NCI-H187 (cell line): Measurements from ENCODE around the gene ARID3B.

Source experiments
- DNase-seq, 2 experiments: peaks; one replicate each; lab custom pipeline; 2025; lab: John Stamatoyannopoulos, UW

ARID3B gene

DNA sequence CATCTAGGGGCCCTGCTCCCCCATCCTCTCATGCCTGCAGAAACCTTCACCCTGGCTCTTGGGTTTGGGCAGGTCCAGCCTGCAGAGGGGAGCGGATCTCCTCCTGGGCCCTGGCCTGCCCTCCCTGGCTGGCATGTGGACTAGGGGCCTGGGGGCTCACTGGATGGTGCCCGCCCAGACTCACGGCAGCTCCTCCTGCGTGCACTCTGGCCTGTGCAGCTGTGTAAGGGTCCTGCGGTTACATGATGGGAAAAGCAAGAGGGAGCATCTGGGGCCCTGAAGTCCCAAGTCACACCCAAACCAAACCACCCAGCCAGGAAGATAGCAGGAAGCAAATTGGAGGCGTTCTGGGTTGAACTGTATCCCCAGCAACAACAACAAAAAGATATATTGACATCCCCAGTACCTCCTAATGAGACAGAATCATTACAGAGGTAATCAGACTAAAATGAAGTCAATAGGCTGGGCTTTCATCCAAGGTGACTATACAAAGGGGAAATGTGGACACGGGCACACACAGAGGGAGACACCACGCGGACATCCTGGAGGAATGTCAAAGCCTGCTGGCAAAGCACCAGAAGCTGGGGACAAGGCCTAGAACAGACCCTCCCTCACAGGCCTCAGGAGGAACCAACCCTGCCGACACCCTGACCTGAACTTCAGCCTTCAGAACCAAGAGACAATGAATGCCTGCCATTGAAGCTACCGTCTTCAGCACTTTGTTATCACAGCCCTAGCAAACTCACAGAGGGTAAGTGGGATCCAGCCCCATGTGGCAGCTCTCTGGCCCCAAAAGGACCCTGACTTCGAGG, 64.2 kb downstream of the ARID3B start:
- no peak for DNase-seq

DNA sequence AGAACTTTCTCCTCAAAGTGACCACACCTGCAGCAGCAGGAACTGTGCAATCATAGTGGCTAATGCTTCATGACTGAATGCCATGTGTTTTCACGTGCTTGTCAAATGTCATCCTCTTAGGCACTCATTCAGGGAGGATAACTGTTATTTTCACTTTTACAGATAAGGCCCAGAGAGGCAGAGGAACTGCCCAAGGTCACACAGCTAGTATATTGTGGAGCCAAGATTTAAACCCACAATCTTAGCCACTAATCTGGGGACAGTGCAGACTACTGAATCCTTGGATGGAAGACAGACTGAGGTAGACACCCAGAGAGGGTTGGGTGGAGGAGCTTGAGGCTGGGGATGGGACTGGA, 64.8 kb downstream of the ARID3B start:
- DNase-seq, result no peak

GRCh38 chr15:74608786-74609185, 67.8 kb downstream of the ARID3B start:
- no peak for DNase-seq

DNA sequence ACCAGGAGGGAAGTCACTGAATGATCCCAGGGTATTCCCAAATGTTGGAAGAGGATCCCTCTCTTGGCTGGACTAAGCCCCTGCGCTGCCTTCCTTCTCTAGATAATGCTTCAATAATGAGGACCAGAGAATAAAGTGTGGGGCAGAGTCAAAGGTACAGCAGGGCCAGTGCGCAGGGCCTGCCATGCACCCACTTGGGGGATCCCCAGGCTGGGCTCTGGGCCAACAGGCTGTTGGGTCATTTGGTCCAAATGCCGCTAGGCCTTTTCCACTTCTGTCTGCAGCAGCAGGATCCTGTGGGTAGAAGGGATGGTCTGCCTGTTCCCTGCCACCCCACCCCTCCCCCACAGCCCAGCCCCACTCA, 68.9 kb downstream of the ARID3B start:
- no peak for DNase-seq

GRCh38 chr15:74610302-74610951, 69.4 kb downstream of the ARID3B start:
- DNase-seq, result no peak

DNA sequence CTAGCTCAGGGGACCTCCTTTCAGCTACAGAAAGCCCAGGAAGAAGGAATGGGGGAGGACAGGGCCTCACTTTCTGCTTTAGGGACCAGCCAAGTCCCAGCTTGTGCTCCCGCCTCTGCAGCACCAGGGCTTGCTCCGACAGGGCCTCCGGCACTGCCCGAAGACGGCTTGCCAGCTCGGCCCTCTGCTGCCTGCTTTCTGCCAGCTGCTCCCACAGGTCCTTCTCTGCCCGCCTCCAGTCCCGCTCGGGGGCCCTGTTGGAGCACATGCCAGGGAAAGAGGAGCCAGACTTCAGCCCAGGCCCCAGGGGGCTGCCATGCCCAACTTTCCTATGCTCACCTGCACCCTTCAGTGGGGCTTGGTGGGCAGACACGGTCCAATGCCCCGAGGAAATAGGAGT, 70.3 kb downstream of the ARID3B start:
- no peak for DNase-seq

- no peak for DNase-seq
These were observed 70.8 kb downstream of the ARID3B start for GRCh38 chr15:74611834-74612233.

DNA sequence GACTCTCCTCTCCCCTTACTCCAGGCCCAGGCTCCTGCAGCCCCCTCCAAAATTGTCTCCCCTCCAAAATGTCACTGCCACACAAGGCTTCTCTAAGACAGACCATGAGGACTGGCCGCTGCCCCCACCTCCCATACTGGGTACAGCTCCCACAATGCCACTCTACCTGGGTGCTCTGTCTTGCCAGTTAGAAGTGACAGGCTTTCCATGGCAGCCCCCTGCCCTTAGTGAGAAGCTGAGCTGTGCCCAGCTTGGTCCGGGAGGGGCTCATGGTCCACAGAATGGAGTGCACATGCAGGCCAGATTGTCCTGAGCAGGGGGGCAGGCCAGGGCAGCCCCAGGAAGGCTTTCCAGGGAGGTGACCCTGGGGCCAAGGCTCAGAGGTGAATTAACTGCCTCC, 71.7 kb downstream of the ARID3B start:
- DNase-seq, result no peak

DNA sequence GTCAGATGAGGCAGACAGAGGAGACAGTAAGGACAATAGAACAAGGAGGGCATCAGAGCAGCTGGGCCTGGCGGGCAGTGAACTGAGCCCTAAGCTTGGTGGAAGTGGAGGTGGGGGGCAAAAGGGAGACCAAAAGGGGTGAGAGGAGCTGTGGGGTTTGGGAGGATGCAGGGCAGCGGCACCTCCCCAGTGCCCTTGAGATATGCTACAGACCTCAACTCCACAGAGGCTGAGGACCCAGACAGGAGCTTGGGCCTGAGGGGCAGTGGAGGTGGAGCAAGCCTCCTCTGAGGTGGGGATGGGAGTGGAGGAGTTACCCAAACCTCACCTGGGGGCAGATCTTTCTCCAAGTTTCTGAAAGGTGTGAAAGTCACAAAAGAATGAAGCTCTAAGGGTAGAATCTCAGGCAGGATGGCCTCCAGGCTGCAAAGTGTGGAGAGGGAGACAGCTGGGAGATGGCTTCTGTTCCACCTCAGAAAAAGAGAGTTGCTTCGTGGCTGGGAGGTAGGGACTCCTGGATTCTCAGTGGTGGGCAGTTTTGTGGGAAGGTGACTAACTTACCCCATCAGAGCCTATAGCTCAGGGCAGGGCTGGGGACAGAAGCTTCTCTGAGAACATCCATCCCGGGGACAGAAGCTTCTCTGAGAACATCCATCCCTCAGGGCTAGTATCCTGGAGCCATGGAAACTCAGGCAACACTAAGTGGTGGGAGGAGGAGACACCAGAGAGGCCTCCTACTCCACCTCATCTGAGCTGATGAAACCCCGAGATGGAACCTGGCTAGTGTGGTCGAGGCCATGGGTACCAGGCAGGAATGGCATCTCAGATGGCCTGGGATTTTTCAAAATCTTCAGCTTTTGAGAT, 72.3 kb downstream of the ARID3B start:
- no peak for DNase-seq

- peak in 1 of 2 experiments; percentile 13 for DNase-seq
These were observed 73.1 kb downstream of the ARID3B start for GRCh38 chr15:74613953-74614743.

- no peak for DNase-seq
These were observed 73.9 kb downstream of the ARID3B start for GRCh38 chr15:74614744-74615507.

DNA sequence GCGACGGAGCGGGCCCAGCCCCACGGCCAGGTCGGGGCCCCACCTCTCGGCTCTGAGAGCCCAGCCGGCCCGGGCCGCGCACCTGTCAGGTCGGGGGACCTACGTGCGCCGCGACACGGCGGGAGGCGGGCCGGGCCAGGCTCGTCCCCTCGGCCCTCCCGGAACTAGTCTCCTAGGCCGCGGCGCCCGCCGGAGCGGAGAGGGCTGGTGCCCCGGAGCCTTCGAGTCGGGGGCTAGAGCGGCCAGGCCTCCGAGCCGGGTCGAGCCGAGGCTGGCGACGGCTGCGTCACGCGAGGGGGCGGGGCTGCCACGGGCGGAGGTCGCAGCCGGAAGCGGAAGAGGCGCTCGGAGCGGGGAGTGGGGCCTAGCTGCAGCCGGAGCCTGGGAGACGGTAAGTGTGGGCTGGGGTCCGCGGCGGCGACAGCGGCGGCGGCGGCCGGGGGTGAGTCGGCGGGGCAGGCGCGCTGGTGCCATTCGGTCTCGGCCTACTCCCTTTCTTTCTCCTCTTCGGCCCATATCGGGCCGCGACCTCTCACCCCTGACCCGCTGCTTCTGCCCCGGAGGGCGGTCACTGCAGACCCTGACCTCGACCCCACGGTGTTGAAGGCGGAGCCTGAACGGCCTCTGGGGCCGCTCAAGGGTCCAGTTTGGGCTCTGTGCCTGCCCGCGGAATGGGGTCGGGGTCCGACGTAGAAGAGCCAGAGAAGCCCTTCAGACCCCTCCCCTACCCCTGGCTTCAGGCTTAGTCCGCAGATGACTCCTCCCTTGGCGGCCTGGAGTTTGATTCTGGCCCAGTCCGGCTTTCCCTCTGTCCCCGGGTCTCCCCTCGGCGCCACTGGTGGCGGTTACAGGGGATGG, 74.7 kb downstream of the ARID3B start, which contains the start of gene CLK3:
CLK3 (plus strand) TSS at position 329 of the 858 bp plus-strand sequence. CDS start 3,361 bp downstream, outside the sequence.
- peak; percentile 74 to 96 for DNase-seq

GRCh38 chr15:74616366-74616939, 75.4 kb downstream of the ARID3B start:
- DNase-seq, result no peak

DNA sequence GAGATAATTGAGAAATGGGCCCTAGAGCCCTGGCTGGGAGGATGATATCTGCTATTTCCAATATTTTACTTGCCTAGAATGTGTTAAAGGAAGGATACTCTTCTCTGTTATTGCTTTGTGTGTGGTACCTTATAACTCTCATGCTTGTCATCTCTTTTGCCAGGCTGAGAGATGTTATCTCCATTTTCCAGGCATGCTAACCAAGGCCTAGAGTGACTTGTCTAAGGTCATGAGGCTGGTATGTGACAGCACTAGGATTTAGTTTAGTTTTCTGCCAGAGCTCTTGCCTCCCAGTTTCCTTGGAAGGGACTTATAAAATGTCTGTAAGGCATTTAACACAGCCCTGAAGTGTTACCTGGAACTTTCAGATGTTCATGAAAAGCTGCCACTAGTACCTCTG, 76.0 kb downstream of the ARID3B start:
- DNase-seq, result no peak

DNA sequence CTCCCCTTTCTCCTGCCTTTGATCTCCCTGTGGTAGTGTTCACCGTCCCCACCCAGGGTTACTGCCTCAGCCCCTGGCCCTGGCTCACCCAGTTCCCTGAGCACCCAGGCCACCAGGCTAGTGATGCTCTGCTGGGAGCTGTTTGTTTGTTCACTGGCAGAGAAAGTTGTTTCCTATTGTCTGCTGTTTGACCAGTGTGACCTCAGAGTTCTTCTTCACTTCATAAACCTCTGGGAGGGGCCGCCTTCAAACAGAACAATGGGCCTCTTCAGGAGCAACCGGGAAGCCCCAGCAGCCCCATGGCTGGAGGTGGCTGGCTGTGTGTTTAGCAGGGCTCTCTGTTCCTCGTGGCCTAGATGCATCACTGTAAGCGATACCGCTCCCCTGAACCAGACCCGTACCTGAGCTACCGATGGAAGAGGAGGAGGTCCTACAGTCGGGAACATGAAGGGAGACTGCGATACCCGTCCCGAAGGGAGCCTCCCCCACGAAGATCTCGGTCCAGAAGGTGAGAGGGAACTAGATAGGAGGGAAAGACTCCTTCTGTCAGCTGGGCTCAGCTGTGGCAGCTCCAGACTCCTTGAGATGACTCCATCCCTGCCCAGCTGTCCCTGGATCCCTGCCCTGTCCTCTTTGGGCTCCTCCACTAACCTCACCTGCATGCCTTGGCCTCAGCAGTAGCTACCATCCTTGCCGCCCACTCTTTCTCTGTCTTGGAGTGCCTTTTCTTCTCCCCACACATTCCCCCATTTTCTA, 78.0 kb downstream of the ARID3B start:
- DNase-seq, result no peak

GRCh38 chr15:74619916-74620635, 79.1 kb downstream of the ARID3B start:
- no peak for DNase-seq

DNA sequence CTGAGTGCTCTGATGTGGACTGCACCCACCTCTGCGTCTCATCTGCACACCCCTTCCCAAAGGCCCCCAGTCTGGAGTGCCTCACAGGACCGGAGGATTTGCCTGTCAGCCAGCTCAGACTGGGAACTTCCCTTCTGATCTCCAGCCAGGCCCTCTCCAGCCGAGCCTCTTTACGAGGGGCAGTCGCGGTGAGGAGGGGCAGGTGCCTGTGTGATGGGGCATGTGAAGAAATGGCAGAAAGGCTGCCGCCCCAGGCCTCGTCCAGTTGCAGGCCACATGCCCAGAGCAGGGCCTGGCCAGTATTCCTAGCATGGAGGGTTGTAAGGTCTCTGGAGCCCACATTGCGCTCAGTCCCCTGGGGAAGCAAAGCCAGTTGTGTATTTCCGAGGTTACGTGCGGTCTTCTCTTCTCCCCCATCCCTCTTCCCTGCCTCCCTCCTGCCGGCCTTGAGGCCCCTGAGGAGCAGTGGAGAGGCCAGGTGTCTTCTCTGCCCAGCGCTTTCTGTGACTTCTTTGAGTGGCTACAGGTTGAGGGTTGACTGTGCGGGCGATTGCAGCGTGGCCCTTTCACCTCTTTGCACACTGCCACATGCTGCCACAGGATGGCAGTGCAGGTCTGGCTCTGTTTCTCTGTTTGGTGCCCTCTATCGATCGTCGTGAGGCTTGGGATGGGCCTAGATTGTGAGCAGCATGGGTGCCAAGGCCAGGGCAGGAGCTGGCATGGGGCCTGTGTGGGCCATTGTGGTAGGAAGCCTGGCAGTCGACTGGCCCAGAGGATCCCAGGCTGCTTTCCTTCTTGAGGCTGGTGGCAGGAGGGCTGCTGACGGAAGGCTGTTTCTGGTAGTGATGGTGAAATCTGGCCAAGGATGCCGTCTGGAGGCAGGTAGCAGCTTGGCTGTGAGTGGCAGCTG, 79.9 kb downstream of the ARID3B start:
- DNase-seq, result no peak
